Medulla oblongata (tissue), 1 donor: ENCODE data around the gene RDH13.
"Not testable (repeated sequence)": the region's sequence is repeated elsewhere in the genome, so short reads cannot be mapped to it uniquely, and the experiment has no call there.

Experiments
- DNase-seq: peaks from one replicate; pipeline ENCODE4 v3.0.0-alpha.2; 2015; ENCODE audit errors: extremely low spot score

Gene RDH13

GRCh38 chr19:55062735-55063491 lies at the start of gene RDH13:
Gene RDH13 (minus strand): TSS chr19:55063148. CDS start chr19:55063032, 116 bp downstream.
- DNase-seq = peak; percentile 86

DNA sequence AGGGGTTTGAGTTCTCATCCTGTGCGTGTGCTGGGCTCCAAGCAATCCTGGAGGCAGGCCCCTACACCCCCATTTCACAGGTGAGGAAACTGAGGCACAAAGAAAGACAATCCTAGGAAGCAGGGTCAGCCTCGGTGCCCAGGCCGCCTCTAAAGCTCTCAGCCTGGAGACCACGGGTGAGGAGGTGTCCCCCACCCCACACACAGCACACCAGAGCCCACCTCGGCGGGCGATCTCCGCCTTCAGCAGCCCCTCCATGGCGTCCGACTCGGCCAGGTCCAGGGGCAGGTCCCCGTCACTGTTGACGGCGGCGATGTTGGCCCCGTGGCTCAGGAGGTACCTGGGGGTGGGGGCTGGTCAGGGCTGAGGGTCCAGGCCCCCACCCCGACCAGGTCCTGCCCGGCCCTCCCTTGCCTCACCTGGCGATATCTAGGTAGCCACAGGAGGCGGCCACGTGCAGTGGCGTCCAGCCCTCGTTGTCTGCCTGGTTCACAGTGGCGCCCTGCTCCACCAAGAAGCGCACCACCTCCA lies 49.4 kb upstream of the RDH13 start:
- no peak for DNase-seq

- DNase-seq = no peak
Measured at GRCh38 chr19:55111238-55111831, 48.4 kb upstream of the RDH13 start.

GRCh38 chr19:55109527-55110291 lies 46.8 kb upstream of the RDH13 start:
- no peak for DNase-seq

GRCh38 chr19:55107252-55107651 lies 44.3 kb upstream of the RDH13 start:
- DNase-seq = not testable (repeated sequence)

- DNase-seq = no peak
Measured at GRCh38 chr19:55106591-55106990, 43.6 kb upstream of the RDH13 start.

DNA sequence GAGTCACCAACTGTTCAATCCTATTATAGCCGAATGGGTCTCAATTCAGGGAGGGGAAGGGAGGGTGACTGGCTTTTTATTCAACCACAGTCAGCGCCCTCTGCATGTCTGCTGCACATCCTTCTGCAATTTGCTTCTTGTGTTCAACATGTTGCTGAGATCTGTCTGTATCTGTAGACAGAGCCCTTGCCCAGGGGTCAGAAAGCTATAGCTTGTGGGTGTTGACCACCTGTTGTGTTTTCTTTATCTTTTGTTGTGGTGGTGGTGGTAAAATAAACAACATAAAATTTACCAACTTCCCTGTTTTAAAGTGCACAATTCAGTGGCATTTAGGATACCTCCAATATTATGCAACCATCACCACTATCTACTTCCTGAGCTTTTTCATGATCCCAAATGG lies 42.3 kb upstream of the RDH13 start:
- DNase-seq = no peak

GRCh38 chr19:55103190-55103589 lies 40.2 kb upstream of the RDH13 start:
- DNase-seq = no peak

DNA sequence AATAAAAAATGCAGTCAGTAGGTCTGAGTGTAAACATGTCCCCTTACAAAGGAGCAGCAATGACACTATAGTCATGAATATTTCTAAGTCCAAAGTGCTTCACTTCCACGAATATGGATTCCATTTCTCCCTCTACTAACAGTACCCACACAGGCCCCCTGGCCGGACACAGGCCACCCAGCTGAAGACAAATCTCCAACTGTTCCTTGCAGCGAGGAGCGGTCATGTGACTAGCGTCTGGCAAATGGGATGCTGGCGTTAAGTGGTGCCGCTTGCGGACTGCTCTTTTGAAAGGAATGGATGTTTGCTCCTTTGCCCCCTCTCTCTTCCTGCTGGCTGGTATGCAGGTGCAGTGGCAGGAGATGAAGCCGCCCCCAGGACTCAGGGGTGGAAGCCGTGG lies 38.3 kb upstream of the RDH13 start:
- DNase-seq = peak; percentile 64

GRCh38 chr19:55099557-55100506 lies 36.9 kb upstream of the RDH13 start:
- DNase-seq = no peak

DNA sequence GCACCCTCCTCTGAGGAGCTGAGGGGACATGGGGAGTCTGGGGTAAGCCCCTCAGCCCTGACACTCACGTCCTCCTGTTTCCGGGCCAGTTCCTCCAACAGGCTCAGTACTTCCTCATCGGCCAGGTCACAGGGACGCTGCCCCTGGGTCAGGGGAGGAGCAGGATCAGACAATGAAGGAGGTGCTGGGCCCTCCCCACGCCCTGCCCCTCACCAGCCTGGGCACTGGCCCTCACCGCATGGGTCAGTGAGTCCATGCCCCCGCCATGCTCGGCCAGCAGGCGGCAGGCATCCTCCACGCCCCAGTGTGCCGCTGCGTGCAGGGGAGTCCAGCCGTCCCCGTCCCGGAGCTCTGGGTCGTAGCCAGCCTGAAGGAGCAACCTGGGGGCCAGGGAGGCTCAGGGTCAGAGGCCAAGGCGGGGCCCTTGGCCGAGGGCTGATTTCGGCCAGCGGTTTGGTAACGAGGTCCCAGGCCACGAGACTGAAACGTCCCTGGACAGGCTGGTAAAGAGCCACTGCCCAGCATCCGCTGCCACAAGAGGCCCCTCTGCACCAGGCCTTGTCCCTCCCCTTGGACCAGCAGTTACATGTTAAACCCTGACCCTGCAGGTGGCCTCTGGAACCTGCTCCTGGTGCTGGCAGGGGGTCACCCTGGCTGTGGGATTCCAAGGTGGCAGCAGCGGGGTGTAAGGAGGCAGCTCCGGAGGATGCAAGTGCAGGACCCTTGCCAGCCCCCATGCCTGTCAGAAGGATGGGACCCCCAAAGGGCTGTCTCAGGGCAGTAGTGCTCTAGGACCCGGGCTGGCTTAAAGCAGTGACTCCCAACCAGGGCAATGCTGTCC lies 36.0 kb upstream of the RDH13 start:
- DNase-seq = no peak

- no peak for DNase-seq
Measured at GRCh38 chr19:55097864-55098715, 35.1 kb upstream of the RDH13 start.

DNA sequence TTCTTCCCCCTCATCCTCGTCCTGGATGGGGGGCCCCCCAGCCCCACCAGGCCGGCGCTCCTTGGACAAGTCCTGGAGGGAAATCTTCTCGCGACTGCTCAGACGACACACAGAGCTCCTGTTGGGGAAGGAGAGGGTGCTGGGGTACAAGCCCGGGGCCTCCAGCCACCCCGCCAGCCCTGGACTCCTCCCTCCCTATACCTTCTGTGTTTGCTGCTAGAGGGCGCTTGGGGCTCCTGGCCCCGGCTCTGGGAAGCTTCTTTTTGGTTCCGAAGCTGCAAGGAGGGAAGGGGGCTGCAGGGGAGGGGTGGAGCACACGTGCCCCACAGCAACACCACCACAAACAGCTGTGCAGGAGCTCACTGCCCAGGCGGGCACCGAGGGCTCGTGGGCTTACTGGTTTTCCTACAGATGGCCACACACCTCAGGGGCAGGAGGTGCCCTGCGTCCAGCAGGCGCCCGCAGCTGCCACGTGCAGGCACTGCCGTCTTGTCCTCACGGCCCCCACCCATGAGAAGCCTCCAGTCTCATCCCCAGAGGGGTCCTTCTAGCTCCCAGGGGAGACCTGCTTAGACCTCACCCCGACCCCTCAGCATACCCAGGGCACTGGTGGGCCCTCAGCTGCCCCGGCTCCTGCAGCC lies 33.2 kb upstream of the RDH13 start:
- DNase-seq = no peak

DNA sequence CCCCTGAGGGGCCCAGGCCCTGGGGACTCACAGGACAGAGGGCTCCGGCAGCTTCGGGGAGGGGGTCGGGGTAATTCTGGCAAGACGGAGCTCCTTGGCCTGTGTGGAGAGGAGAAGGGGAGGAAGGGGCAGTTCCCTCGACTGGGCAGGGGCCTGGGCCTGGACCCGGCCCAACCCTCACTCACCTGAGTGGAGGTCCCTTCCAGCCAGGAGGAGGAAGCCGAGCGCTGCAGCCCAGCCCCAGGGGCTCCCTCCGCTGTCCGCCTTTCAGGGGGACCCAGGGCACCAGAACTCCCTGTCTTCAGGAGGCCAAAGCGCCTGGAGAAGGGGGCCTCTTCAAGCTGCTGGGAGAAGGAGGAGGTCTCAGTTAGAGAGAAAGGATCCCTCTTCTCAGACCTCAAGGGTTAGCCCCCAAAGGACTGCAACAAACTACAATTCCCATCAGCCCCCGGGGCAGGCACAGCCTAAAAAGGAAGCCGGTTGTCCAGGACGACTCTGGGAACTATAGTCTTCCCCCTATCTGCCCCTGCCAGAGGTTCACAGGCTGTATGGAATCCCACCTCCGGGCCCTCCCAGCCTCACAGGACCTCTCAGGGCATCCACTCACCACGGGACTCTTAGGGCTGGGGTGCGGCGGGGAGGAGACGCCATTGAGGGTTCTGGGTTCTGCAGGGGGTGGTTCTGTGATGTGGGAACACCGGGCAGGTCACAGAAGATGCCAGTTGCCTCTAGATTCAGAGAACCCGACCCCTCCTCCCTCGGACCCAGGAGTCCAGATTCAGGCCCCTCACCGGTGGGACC lies 32.5 kb upstream of the RDH13 start:
- DNase-seq = no peak

- no peak for DNase-seq
Measured at GRCh38 chr19:55094456-55095259, 31.7 kb upstream of the RDH13 start.

GRCh38 chr19:55092423-55093318 lies 29.7 kb upstream of the RDH13 start:
- no peak for DNase-seq
